Liver (tissue), 9 donors: ENCODE measurements around the gene KCNMB2. TPM values are rescaled to one million over a fixed set of nuclear protein-coding genes. Genes with fewer than 3 reads are reported as not detected.

Source experiments
- DNase-seq: peaks from one replicate; pipeline ENCODE4 v3.0.0-alpha.2; 2017; ENCODE audit warnings: low spot score
- H3K27ac ChIP-seq, 2 donors: one replicate each; pipeline ENCODE4 v1.7.0; 2013; ENCODE audit warnings: inconsistent platforms in 2 of 2, low read length in 2 of 2, control low read depth in 1 of 2, low read depth in 1 of 2, mild to moderate bottlenecking in 1 of 2
- H3K27me3 ChIP-seq, 4 donors: one replicate each; pipeline versions ENCODE4 v1.6.1 to v1.7.0; 2013; ENCODE audit warnings: low read length in 3 of 4, inconsistent platforms in 1 of 4, mild to moderate bottlenecking in 1 of 4, moderate library complexity in 1 of 4; ENCODE audit not compliant: control insufficient read depth in 4 of 4, insufficient read depth in 4 of 4
- H3K36me3 ChIP-seq, 4 donors: one replicate each; pipeline versions ENCODE4 v1.6.1 to v1.7.0; 2013; ENCODE audit warnings: low read length in 3 of 4, mild to moderate bottlenecking in 3 of 4, low read depth in 1 of 4, moderate library complexity in 1 of 4; ENCODE audit not compliant: control insufficient read depth in 4 of 4, insufficient read depth in 3 of 4
- H3K4me1 ChIP-seq, 4 donors: one replicate each; pipeline versions ENCODE4 v1.6.1 to v1.7.0; 2013; ENCODE audit warnings: low read length in 3 of 4, mild to moderate bottlenecking in 3 of 4, moderate library complexity in 1 of 4; ENCODE audit not compliant: control insufficient read depth in 4 of 4, insufficient read depth in 4 of 4
- H3K4me3 ChIP-seq, 3 donors: one replicate each; pipeline versions ENCODE4 v1.6.1 to v1.7.0; 2013; ENCODE audit warnings: low read length in 3 of 3, control low read depth in 1 of 3, low read depth in 1 of 3, mild to moderate bottlenecking in 1 of 3
- H3K9ac ChIP-seq, 2 donors: one replicate each; pipeline ENCODE4 v1.7.0; 2013; ENCODE audit warnings: low read length in 2 of 2, mild to moderate bottlenecking in 2 of 2, moderate library complexity in 2 of 2, control low read depth in 1 of 2, low read depth in 1 of 2
- H3K9me3 ChIP-seq, 4 donors: one replicate each; pipeline versions ENCODE4 v1.6.1 to v1.7.0; 2013; ENCODE audit warnings: low read length in 3 of 4; ENCODE audit not compliant: control insufficient read depth in 4 of 4
- ATF3 ChIP-seq: IDR thresholded peaks from 2 replicates; pipeline ENCODE4 v1.6.1; 2016; ENCODE audit warnings: antibody characterized with exemption
- FOXA1 ChIP-seq: IDR thresholded peaks from 2 replicates; pipeline ENCODE4 v1.6.1; 2016; ENCODE audit warnings: antibody characterized with exemption
- FOXA2 ChIP-seq: IDR thresholded peaks from 2 replicates; pipeline ENCODE4 v1.6.1; 2016; ENCODE audit warnings: antibody characterized with exemption
- HNF4G ChIP-seq: IDR thresholded peaks from 2 replicates; pipeline ENCODE4 v1.6.1; 2016; ENCODE audit warnings: antibody characterized with exemption
- REST ChIP-seq: IDR thresholded peaks from 2 replicates; pipeline ENCODE4 v1.6.1; 2016; ENCODE audit warnings: antibody characterized with exemption, mild to moderate bottlenecking
- RXRA ChIP-seq, 2 donors: IDR thresholded peaks; 2 replicates each; pipeline ENCODE4 v1.6.1; 2017 to 2018; ENCODE audit warnings: antibody characterized with exemption in 2 of 2, mild to moderate bottlenecking in 1 of 2
- TAF1 ChIP-seq: conservative IDR thresholded peaks from 2 replicates; pipeline ENCODE4 v1.6.1; 2016; ENCODE audit warnings: antibody characterized with exemption, mild to moderate bottlenecking
- YY1 ChIP-seq: IDR thresholded peaks from 2 replicates; pipeline ENCODE4 v1.6.1; 2016; ENCODE audit warnings: antibody characterized with exemption, mild to moderate bottlenecking
- ZBTB33 ChIP-seq: IDR thresholded peaks from 2 replicates; pipeline ENCODE4 v1.6.1; 2016; ENCODE audit warnings: antibody characterized with exemption
- WGBS: extraction: QIAGEN DNeasy Blood & Tissue Kit; methylation state at CpG from one replicate; pipeline ENCODE4 v1.1.7; 2013; 5-methylcytosine and 5-hydroxymethylcytosine counted together
- polyA plus RNA-seq, 2 donors: library from polyadenylated mRNA; stranded (reverse) in 1 of 2; unstranded in 1 of 2; fragments of 200-250 nt in 1 of 2; fragments of >200 nt in 1 of 2; fragmentation: Nextera tagmentation in 1 of 2; extraction: Ambion mirVana in 1 of 2; gene quantifications; one replicate each; pipeline versions ENCODE4 v1.2.1 to v1.2.3, GENCODE V29; 2013 to 2015
- total RNA-seq, 2 donors: library from RNA; depleted of rRNA; stranded (reverse); fragments of >200 nt; gene quantifications; one replicate each; pipeline ENCODE4 v1.2.3, GENCODE V29; 2014
- donor health status: healthy.
- donor health status: healthy.
- donor health status: healthy.
- donor health status: healthy.
- donor health status: healthy.

The KCNMB2 gene
- total and polyA plus RNA-seq, 4 donors: 0.08 to 0.33 (median 0.16) TPM; not detected in 1

- TF ChIP-seq REST (no peak), YY1 (no peak), TAF1 (no peak)
Observed at GRCh38 chr3:178646186-178646862, 110.1 kb downstream of the KCNMB2 start (continued).

- TF ChIP-seq HNF4G: no peak
- TF ChIP-seq TAF1: no peak
- TF ChIP-seq ZBTB33: no peak
- TF ChIP-seq REST: no peak
- no peak for TF ChIP-seq FOXA2
- TF ChIP-seq RXRA (IDR thresholded peaks at IDR 0.05): no peak
- no peak for TF ChIP-seq FOXA1
- no peak for TF ChIP-seq ATF3
- peaks cover 0 to 4% (median 1%) of the 10 kb centered on the region in 4 donors for H3K9me3 ChIP-seq
- H3K27ac ChIP-seq: no peak overlapping the region
- DNase-seq: no peak
- no peaks in the 10 kb centered on the region for H3K4me1 ChIP-seq
- no peaks in the 10 kb centered on the region for H3K36me3 ChIP-seq
- H3K4me3 ChIP-seq: no peak overlapping the region
- no peaks in the 10 kb centered on the region for H3K27me3 ChIP-seq
- 69% methylated on average over 4 of the region's 4 CpGs for WGBS
- H3K9ac ChIP-seq: no peak overlapping the region
Observed at GRCh38 chr3:178655488-178655887, 119.3 kb downstream of the KCNMB2 start.
